Breast epithelium (tissue), 4 donors: ENCODE results near the gene NES. TPM values are rescaled to one million over a fixed set of nuclear protein-coding genes. Genes with fewer than 3 reads are reported as not detected.

ENCODE experiments used
- DNase-seq, 2 donors: peaks; one replicate each; pipeline ENCODE4 v3.0.0-alpha.2; 2019; ENCODE audit warnings: low spot score in 2 of 2
- H3K27ac ChIP-seq, 2 donors: fragments of 200-600 bp; sonication (generic) in 1 of 2; one replicate each; pipeline ENCODE4 v1.5.1; 2016 to 2019; ENCODE audit warnings: mild to moderate bottlenecking in 1 of 2
- H3K27me3 ChIP-seq, 2 donors: fragments of 200-600 bp; sonication (generic) in 1 of 2; one replicate each; pipeline versions ENCODE4 v1.5.1 to v1.6.0; 2017 to 2019; ENCODE audit warnings: control low read depth in 1 of 2, mild to moderate bottlenecking in 1 of 2
- H3K36me3 ChIP-seq: fragments of 200-600 bp; one replicate; pipeline ENCODE4 v1.5.1; 2019
- H3K4me1 ChIP-seq, 2 donors: fragments of 200-600 bp; sonication (generic); one replicate each; pipeline ENCODE4 v1.5.1; 2016 to 2019; ENCODE audit warnings: control low read depth in 1 of 2
- H3K4me3 ChIP-seq, 3 donors: fragments of 200-600 bp; sonication (generic); 1 replicate in 2 of 3; 2 replicates in 1 of 3; pipeline ENCODE4 v1.5.1; 2016 to 2019; ENCODE audit warnings: mild to moderate bottlenecking in 3 of 3, moderate library complexity in 2 of 3
- H3K9me3 ChIP-seq, 2 donors: fragments of 200-600 bp; sonication (generic) in 1 of 2; one replicate each; pipeline ENCODE4 v1.5.1; 2016 to 2019; ENCODE audit warnings: control low read depth in 1 of 2
- POLR2A ChIP-seq: fragments of 450-650 bp; IDR thresholded peaks from one replicate; pipeline ENCODE4 v1.6.1; 2016; ENCODE audit warnings: antibody characterized with exemption, mild to moderate bottlenecking, moderate library complexity
- POLR2AphosphoS5 ChIP-seq, 3 donors: sonication (generic); formaldehyde crosslinking; IDR thresholded peaks; one replicate each; pipeline ENCODE4 v1.6.1; 2017; ENCODE audit warnings: antibody characterized with exemption in 3 of 3
- intact Hi-C: fragments of 100-400 bp; cut with DNase I; formaldehyde crosslinking; loops from one replicate; pipeline ENCODE4 v1.15.1; 2023; ENCODE audit warnings: low total_unique reads
- total RNA-seq, 3 donors: library from RNA; depleted of rRNA; stranded (reverse); fragments of >200 nt; gene quantifications; one replicate each; pipeline ENCODE4 v1.1.0, GENCODE V29; 2016
- TF ChIP-seq, protein P1 (sequence below), 3 donors: fragments of 450-650 bp; IDR thresholded peaks; one replicate each; pipeline ENCODE4 v1.5.1; 2016 to 2017; ENCODE audit warnings: antibody characterized with exemption in 3 of 3, mild to moderate bottlenecking in 3 of 3, moderate library complexity in 3 of 3

The NES gene
- total RNA-seq, 3 donors from 2014 or later: 9.9 to 28.5 (median 14.9) TPM

- Histone ChIP-seq H3K9me3 (no peaks in the 10 kb centered on the region), H3K4me1 (peaks cover 16 to 39% of the 10 kb centered on the region in 2 donors), H3K4me3 (peak overlapping the region in 1 of 3 donors; percentile 37), H3K36me3 (no peaks in the 10 kb centered on the region), H3K27me3 (no peaks in the 10 kb centered on the region), H3K27ac (peak overlapping the region; percentile 86 to 94)
- TF ChIP-seq, protein P1, sequence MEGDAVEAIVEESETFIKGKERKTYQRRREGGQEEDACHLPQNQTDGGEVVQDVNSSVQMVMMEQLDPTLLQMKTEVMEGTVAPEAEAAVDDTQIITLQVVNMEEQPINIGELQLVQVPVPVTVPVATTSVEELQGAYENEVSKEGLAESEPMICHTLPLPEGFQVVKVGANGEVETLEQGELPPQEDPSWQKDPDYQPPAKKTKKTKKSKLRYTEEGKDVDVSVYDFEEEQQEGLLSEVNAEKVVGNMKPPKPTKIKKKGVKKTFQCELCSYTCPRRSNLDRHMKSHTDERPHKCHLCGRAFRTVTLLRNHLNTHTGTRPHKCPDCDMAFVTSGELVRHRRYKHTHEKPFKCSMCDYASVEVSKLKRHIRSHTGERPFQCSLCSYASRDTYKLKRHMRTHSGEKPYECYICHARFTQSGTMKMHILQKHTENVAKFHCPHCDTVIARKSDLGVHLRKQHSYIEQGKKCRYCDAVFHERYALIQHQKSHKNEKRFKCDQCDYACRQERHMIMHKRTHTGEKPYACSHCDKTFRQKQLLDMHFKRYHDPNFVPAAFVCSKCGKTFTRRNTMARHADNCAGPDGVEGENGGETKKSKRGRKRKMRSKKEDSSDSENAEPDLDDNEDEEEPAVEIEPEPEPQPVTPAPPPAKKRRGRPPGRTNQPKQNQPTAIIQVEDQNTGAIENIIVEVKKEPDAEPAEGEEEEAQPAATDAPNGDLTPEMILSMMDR (IDR thresholded peaks at IDR 0.05): no peak
- no peak for TF ChIP-seq POLR2A
- no peak for TF ChIP-seq POLR2AphosphoS5 (IDR thresholded peaks at IDR 0.05)
- intact Hi-C loops: loop anchor here (10.0 kb wide), 1 partner anchor 167 kb away; no protein-coding TSS in a partner anchor
- DNase-seq: peak in 1 of 2 donors; percentile 74
These were observed 15.0 kb downstream of the NES start for GRCh38 chr1:156662005-156662799.

DNA sequence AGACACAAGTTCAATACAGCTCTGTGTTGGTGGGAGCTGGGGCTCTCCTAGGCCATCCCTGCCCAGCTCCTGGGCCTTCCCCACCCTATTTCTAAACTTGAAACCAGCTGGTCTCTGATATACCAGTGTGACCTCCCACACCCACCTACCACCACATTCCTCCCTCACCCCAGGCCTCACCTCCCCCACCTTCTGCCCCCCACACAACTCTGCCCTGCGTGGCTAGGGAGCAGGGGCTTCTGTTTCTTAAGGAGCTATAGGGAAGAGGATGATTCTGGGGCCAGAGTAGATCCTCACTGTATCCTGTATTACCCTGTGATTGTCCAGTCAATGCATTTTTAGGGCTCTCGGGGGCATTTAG, 16.5 kb downstream of the NES start:
- H3K4me1 ChIP-seq: peaks cover 15 to 47% of the 10 kb centered on the region in 2 donors
- H3K27ac ChIP-seq: peak overlapping the region; percentile 86 to 94
- TF ChIP-seq POLR2AphosphoS5 (IDR thresholded peaks at IDR 0.05) (no peak), POLR2A (no peak)
- TF ChIP-seq, protein P1 (IDR thresholded peaks at IDR 0.05): no peak
- intact Hi-C loops: loop anchor here (10.0 kb wide), 1 partner anchor 166 kb away; no protein-coding TSS in a partner anchor
- DNase-seq: no peak
- H3K9me3 ChIP-seq: no peaks in the 10 kb centered on the region
- H3K36me3 ChIP-seq: no peaks in the 10 kb centered on the region
- peak overlapping the region in 2 of 3 donors; percentile 34 to 37 for H3K4me3 ChIP-seq
- H3K27me3 ChIP-seq: no peaks in the 10 kb centered on the region

GRCh38 chr1:156659988-156660751, 17.0 kb downstream of the NES start:
- no peaks in the 10 kb centered on the region for H3K9me3 ChIP-seq
- peak overlapping the region; percentile 86 to 94 for H3K27ac ChIP-seq
- H3K4me3 ChIP-seq: peak overlapping the region in 2 of 3 donors; percentile 34 to 37
- TF ChIP-seq POLR2AphosphoS5 (IDR thresholded peaks at IDR 0.05): peak in 2 of 3 donors; percentile 57 to 83
- TF ChIP-seq POLR2A: no peak
- TF ChIP-seq, protein P1 (IDR thresholded peaks at IDR 0.05): peak; percentile 96 to 99 (median 98)
- no peaks in the 10 kb centered on the region for H3K27me3 ChIP-seq
- no peaks in the 10 kb centered on the region for H3K36me3 ChIP-seq
- peak; percentile 91 to 95 for DNase-seq
- intact Hi-C loops: loop anchor here (10.0 kb wide), 2 partner anchors 75 to 165 kb away; no protein-coding TSS in a partner anchor
- peaks cover 15 to 47% of the 10 kb centered on the region in 2 donors for H3K4me1 ChIP-seq

GRCh38 chr1:156659661-156659987, 17.6 kb downstream of the NES start:
- Histone ChIP-seq H3K4me3 (peak overlapping the region in 2 of 3 donors; percentile 34 to 37), H3K27ac (peak overlapping the region; percentile 86 to 94), H3K36me3 (no peaks in the 10 kb centered on the region), H3K4me1 (peaks cover 15 to 47% of the 10 kb centered on the region in 2 donors), H3K9me3 (no peaks in the 10 kb centered on the region), H3K27me3 (no peaks in the 10 kb centered on the region)
- TF ChIP-seq, protein P1 (IDR thresholded peaks at IDR 0.05): no peak
- TF ChIP-seq POLR2A (no peak), POLR2AphosphoS5 (IDR thresholded peaks at IDR 0.05) (no peak)
- intact Hi-C loops: loop anchor here (10.0 kb wide), 1 partner anchor 75 kb away; no protein-coding TSS in a partner anchor
- no peak for DNase-seq
